ENCODE results near the gene AJAP1.

DNA sequence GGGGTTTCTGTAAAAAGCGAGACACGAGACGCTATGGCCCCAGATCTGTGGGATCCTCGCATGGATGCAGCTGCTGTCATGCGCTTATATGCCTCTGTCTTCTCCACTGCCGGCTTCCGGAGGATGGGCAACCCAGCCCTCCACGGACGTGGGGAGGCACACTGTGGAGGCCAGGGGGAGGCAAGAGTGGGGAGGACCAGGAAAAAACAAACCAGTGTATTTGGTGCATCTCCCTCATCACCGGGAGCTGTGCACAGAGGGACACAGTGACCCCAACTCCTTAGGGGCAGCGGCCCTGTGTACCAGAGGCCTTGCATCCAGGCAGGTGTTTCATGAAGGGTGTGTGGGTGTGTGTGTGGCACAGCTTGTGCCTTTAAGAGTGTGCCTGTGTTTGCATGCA, 95.0 kb downstream of the AJAP1 start:
- TF ChIP-seq, protein P1, sequence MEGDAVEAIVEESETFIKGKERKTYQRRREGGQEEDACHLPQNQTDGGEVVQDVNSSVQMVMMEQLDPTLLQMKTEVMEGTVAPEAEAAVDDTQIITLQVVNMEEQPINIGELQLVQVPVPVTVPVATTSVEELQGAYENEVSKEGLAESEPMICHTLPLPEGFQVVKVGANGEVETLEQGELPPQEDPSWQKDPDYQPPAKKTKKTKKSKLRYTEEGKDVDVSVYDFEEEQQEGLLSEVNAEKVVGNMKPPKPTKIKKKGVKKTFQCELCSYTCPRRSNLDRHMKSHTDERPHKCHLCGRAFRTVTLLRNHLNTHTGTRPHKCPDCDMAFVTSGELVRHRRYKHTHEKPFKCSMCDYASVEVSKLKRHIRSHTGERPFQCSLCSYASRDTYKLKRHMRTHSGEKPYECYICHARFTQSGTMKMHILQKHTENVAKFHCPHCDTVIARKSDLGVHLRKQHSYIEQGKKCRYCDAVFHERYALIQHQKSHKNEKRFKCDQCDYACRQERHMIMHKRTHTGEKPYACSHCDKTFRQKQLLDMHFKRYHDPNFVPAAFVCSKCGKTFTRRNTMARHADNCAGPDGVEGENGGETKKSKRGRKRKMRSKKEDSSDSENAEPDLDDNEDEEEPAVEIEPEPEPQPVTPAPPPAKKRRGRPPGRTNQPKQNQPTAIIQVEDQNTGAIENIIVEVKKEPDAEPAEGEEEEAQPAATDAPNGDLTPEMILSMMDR (IDR thresholded peaks at IDR 0.05; ENCODE audit: control extremely low read depth in 1 of 3, insufficient read depth in 1 of 3, low read depth in 1 of 3, low read length in 3 of 3): no peak
- TF ChIP-seq, protein P2, sequence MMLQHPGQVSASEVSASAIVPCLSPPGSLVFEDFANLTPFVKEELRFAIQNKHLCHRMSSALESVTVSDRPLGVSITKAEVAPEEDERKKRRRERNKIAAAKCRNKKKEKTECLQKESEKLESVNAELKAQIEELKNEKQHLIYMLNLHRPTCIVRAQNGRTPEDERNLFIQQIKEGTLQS (IDR thresholded peaks at IDR 0.05; ENCODE audit: insufficient read depth, low read depth, low read length): no peak
- TF ChIP-seq EGR1 (IDR thresholded peaks at IDR 0.05; ENCODE audit: borderline replicate concordance, low read depth, low read length): no peak
- TF ChIP-seq PHF8 (conservative IDR thresholded peaks at IDR 0.05; ENCODE audit: low read depth, low read length): no peak
- no peak for TF ChIP-seq GABPA (IDR thresholded peaks at IDR 0.05; ENCODE audit: borderline replicate concordance, insufficient read depth, low read length)
- TF ChIP-seq GTF2F1 (IDR thresholded peaks at IDR 0.05; ENCODE audit: borderline replicate concordance, low read depth, low read length): no peak
- TF ChIP-seq POLR2AphosphoS5 (IDR thresholded peaks at IDR 0.05; ENCODE audit: low read depth, low read length): no peak

All from H1 (cell line).